Tibial nerve (tissue), 4 donors: ENCODE data around the gene CD244. TPM values are rescaled to one million over a fixed set of nuclear protein-coding genes. Genes with fewer than 3 reads are reported as not detected.

ENCODE experiments used
- DNase-seq, 2 donors: peaks; one replicate each; pipeline ENCODE4 v3.0.0-alpha.2; 2019; ENCODE audit warnings: low spot score in 2 of 2
- H3K27ac ChIP-seq, 4 donors: fragments of 200-600 bp; sonication (generic) in 3 of 4; one replicate each; pipeline ENCODE4 v1.5.1; 2017 to 2019; ENCODE audit warnings: mild to moderate bottlenecking in 1 of 4
- H3K27me3 ChIP-seq, 2 donors: fragments of 200-600 bp; sonication (generic) in 1 of 2; one replicate each; pipeline versions ENCODE4 v1.5.1 to v1.6.0; 2017 to 2019
- H3K36me3 ChIP-seq, 3 donors: fragments of 200-600 bp; sonication (generic); one replicate each; pipeline ENCODE4 v1.5.1; 2018 to 2019
- H3K4me1 ChIP-seq, 4 donors: fragments of 200-600 bp; sonication (generic) in 3 of 4; one replicate each; pipeline ENCODE4 v1.5.1; 2017 to 2019
- H3K4me3 ChIP-seq, 4 donors: fragments of 200-600 bp; sonication (generic) in 3 of 4; one replicate each; pipeline ENCODE4 v1.5.1; 2017 to 2019; ENCODE audit warnings: mild to moderate bottlenecking in 1 of 4, moderate library complexity in 1 of 4
- H3K9me3 ChIP-seq, 4 donors: fragments of 200-600 bp; sonication (generic) in 3 of 4; one replicate each; pipeline ENCODE4 v1.5.1; 2017 to 2019
- EP300 ChIP-seq, 2 donors: sonication (generic); formaldehyde crosslinking; IDR thresholded peaks; one replicate each; pipeline ENCODE4 v1.6.1; 2017; ENCODE audit warnings: antibody characterized with exemption in 2 of 2, mild to moderate bottlenecking in 1 of 2
- POLR2A ChIP-seq, 2 donors: fragments of 450-650 bp; IDR thresholded peaks; one replicate each; pipeline ENCODE4 v1.6.1; 2017; ENCODE audit warnings: antibody characterized with exemption in 2 of 2, mild to moderate bottlenecking in 2 of 2, moderate library complexity in 2 of 2
- WGBS, 2 donors: methylation state at CpG; one replicate each; pipeline ENCODE4 v1.1.5; 2018; 5-methylcytosine and 5-hydroxymethylcytosine counted together
- total RNA-seq, 4 donors: library from RNA; depleted of rRNA; stranded (reverse); fragments of >200 nt; gene quantifications; one replicate each; pipeline ENCODE4 v1.1.0, GENCODE V29; 2016
- TF ChIP-seq, protein P1 (sequence below), 5 experiments: fragments of 200-600 bp in 3 of 5; fragments of 450-650 bp in 2 of 5; sonication (generic) in 3 of 5; IDR thresholded peaks; one replicate each; pipeline ENCODE4 v1.5.1; 2016 to 2019; ENCODE audit warnings: antibody characterized with exemption in 5 of 5, mild to moderate bottlenecking in 3 of 5, moderate library complexity in 2 of 5

Gene CD244
- total RNA-seq, 4 donors from 2014 or later: 0.63 to 0.98 (median 0.90) TPM; not detected in 1

DNA sequence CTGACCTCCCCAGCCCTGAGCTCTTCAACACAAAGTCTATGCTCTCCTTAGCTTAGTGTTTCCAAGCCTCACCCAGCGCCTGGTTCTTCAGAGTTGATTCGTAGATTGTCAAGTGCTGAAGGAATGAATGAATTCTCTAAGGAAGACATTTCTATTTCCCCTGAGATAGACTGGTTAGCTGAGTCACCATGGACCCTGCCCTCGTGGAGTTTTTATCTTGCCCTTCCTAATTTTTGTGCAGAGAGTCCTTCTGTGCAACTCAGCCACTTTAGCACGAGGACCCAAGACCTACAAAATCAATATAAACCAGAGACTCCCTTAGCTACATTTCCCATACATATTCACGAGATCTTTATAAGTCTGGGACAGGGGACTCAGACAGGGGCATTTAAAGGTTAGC, 2.6 kb upstream of the CD244 start:
- no peak overlapping the region for H3K4me3 ChIP-seq
- no peaks in the 10 kb centered on the region for H3K9me3 ChIP-seq
- TF ChIP-seq POLR2A (IDR thresholded peaks at IDR 0.05) (no peak), EP300 (IDR thresholded peaks at IDR 0.05) (no peak)
- TF ChIP-seq, protein P1, sequence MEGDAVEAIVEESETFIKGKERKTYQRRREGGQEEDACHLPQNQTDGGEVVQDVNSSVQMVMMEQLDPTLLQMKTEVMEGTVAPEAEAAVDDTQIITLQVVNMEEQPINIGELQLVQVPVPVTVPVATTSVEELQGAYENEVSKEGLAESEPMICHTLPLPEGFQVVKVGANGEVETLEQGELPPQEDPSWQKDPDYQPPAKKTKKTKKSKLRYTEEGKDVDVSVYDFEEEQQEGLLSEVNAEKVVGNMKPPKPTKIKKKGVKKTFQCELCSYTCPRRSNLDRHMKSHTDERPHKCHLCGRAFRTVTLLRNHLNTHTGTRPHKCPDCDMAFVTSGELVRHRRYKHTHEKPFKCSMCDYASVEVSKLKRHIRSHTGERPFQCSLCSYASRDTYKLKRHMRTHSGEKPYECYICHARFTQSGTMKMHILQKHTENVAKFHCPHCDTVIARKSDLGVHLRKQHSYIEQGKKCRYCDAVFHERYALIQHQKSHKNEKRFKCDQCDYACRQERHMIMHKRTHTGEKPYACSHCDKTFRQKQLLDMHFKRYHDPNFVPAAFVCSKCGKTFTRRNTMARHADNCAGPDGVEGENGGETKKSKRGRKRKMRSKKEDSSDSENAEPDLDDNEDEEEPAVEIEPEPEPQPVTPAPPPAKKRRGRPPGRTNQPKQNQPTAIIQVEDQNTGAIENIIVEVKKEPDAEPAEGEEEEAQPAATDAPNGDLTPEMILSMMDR (IDR thresholded peaks at IDR 0.05): no peak
- 81 to 85% methylated on average over 5 of the region's 5 CpGs for whole genome bisulfite sequencing, 2 donors
- no peaks in the 10 kb centered on the region for H3K27me3 ChIP-seq
- no peaks in the 10 kb centered on the region for H3K36me3 ChIP-seq
- no peaks in the 10 kb centered on the region for H3K4me1 ChIP-seq
- H3K27ac ChIP-seq: no peak overlapping the region
- DNase-seq: no peak

- H3K27me3 ChIP-seq: no peaks in the 10 kb centered on the region
- H3K9me3 ChIP-seq: no peaks in the 10 kb centered on the region
- DNase-seq: no peak
- H3K4me3 ChIP-seq: no peak overlapping the region
- H3K27ac ChIP-seq: no peak overlapping the region
- no peaks in the 10 kb centered on the region for H3K36me3 ChIP-seq
- 68% methylated on average over 2 of the region's 2 CpGs for WGBS, 2 donors
- TF ChIP-seq EP300 (IDR thresholded peaks at IDR 0.05) (no peak), POLR2A (IDR thresholded peaks at IDR 0.05) (no peak)
- TF ChIP-seq, protein P1 (IDR thresholded peaks at IDR 0.05): no peak
- no peaks in the 10 kb centered on the region for H3K4me1 ChIP-seq
These were observed 1.5 kb upstream of the CD244 start for GRCh38 chr1:160864173-160864572.

- H3K36me3 ChIP-seq: no peaks in the 10 kb centered on the region
These were observed 1.1 kb upstream of the CD244 start for GRCh38 chr1:160863774-160864131.

GRCh38 chr1:160863061-160863773, 530 bp upstream of the CD244 start:
- DNase-seq: no peak
- no peak overlapping the region for H3K4me3 ChIP-seq
- no peak for TF ChIP-seq EP300 (IDR thresholded peaks at IDR 0.05)
- TF ChIP-seq, protein P1 (IDR thresholded peaks at IDR 0.05): no peak
- no peak for TF ChIP-seq POLR2A (IDR thresholded peaks at IDR 0.05)
- H3K27me3 ChIP-seq: no peaks in the 10 kb centered on the region
- H3K27ac ChIP-seq: peak overlapping the region in 1 of 4 donors; percentile 28
- H3K36me3 ChIP-seq: no peaks in the 10 kb centered on the region
- 75 to 80% methylated on average over 11 of the region's 11 CpGs for WGBS, 2 donors
- H3K4me1 ChIP-seq: no peaks in the 10 kb centered on the region
- no peaks in the 10 kb centered on the region for H3K9me3 ChIP-seq

More at GRCh38 chr1:160863774-160864131, 1.1 kb upstream of the CD244 start:
- Histone ChIP-seq H3K27ac (no peak overlapping the region), H3K4me1 (no peaks in the 10 kb centered on the region), H3K27me3 (no peaks in the 10 kb centered on the region), H3K9me3 (no peaks in the 10 kb centered on the region), H3K4me3 (no peak overlapping the region)
- 61 to 73% methylated on average over 4 of the region's 4 CpGs for WGBS, 2 donors
- TF ChIP-seq, protein P1 (IDR thresholded peaks at IDR 0.05): no peak
- peak in 1 of 2 donors; percentile 38 for TF ChIP-seq EP300 (IDR thresholded peaks at IDR 0.05)
- no peak for DNase-seq

GRCh38 chr1:160860840-160861505, 1.7 kb downstream of the CD244 start:
- DNase-seq: no peak
- no peaks in the 10 kb centered on the region for H3K27me3 ChIP-seq
- H3K9me3 ChIP-seq: no peaks in the 10 kb centered on the region
- TF ChIP-seq, protein P1 (IDR thresholded peaks at IDR 0.05): no peak
- no peak for TF ChIP-seq EP300 (IDR thresholded peaks at IDR 0.05)
- TF ChIP-seq POLR2A (IDR thresholded peaks at IDR 0.05): no peak
- 66 to 70% methylated on average over 5 of the region's 5 CpGs for WGBS, 2 donors
- no peak overlapping the region for H3K4me3 ChIP-seq
- no peaks in the 10 kb centered on the region for H3K36me3 ChIP-seq
- H3K4me1 ChIP-seq: no peaks in the 10 kb centered on the region
- no peak overlapping the region for H3K27ac ChIP-seq
